ENCODE results near the gene TRABD2A.

TRABD2A gene

DNA sequence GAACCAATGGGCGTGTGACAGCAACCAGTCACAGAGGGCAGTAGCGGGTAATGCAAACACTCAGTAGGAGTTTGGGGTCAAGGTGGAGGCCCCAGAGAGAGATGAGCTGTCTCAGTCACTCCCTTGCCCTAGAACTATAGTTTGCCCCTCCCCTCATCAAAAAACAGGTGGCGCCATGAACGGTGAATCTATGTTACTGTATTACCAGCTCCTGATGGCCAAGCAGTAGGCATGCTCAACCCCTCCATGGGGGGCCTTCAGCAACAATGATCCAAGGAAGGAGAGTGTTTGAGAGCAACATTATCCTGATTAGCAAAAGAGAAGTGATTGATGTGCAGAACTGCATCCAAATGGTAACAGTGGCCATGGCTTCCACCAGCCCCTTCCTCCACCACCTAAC is 30.4 kb downstream of the TRABD2A start:
- DNase-seq (ENCODE audit: low read depth in 2 of 2), result no peak

DNA sequence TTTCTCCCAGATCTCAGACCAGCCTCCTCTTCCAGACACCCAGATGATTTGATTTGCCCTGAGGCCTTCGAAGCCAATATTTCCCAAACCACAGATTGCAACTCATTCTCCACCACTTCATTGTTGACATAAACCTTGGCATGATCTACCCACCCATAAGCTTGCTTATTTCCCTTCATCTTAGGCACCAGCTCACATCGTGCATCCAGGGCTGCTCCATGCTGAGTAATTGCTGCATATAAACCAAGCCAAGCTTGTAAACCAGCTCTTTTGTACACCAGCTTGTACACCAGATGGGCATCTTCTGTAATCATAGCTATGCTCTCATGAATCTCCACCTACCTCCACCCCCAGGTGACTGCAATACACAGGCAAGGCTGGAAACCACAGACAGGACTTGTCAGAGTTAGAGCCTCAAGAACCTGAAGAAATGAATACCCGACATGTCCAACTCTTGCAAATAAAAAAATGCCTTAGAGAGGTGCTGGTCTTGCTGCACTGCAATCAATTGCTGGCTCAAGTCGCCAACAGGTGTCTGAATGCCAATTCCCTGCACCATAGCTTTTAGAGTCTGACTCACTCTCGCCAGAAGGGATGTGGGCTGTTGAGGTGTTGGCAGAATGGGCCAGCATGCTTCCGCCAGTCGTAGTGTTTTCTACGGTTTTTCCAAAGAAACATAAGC is 31.5 kb downstream of the TRABD2A start:
- DNase-seq (ENCODE audit: low read depth in 2 of 2), result peak in 1 of 2 donors; percentile 50

DNA sequence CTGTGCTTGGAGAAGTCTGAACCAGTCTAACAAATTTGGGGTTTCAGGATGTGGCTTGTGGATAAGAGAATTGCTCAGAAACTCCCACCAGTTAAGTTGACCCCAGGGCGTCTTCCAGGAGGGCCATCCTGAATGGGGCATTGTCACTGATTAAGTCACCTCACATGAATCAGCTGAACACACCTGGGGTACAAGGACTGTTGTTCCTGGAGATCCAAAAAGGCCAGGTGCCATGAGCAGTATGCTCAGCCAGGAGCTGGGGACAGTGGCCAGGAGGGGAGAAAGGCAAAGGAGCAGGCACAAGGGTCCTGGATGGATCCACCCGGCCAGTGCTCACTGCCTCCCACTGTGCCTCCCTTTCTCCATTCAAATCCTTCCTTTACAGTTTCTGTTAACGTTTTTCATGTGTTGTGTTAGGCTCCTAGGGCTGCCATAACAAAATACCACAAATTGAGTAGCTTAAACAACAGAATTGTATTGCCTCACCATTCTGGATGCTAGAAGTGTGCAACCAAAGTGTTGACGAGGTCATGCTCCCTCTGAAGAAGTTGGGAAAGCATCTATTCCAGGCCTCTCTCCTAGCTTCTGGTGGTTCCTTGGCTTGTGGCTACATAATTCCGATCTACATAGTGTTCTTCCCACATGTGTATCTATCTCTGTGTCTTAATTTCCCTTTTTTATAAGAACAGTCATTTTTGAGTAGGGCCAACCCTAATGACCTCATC is 33.4 kb downstream of the TRABD2A start:
- no peak for DNase-seq (ENCODE audit: low read depth in 2 of 2)

DNA sequence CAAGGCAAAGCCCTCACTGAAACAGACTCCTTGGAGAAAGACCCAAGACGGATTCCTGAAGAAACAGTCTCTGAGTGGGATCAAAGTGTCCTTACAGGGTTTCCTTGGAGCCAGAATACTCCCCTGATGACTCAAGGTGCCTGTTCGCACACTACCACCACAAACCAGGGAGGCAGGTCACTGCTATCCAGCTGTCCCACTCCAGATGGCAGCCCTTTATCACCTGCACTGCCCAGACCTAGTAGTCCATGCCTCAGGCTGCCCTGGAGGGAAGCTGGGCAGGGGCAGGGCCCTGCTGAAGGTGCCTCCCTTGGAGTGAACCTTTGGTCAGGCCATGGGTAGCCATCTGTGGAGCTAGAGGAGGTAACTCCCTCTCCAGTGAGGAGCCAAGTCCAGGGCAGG is 34.1 kb downstream of the TRABD2A start:
- DNase-seq (ENCODE audit: low read depth in 2 of 2), result no peak

DNA sequence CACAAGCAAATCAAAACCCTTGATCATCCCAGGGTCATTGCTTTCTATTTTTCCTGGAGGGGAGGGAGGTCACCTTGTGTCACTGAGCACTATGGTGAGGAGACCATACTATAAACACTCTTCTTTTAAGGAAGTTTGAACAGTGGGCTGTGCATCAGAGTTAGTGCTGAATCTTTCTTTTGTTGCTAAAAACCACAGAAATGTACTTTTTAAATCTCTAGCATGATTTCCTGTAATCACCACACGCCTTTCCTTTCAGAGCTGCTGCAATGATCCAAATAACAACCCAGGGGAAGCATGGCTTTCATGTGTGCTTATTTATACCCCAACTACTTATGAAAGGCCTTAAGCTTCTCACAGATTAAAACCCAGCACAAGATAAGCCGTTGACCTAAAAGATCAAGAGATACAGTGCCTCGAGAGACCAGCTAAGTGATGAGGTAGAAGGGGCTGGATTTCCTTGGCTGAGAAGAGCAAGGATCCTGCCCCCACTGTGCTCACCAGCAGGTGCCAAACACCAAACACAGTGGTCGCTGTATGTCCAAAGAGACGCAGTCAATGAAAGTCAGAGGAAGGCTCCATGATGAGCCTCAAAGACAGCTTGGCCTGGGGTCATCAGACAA is 34.7 kb downstream of the TRABD2A start:
- no peak for DNase-seq (ENCODE audit: low read depth in 2 of 2)

DNA sequence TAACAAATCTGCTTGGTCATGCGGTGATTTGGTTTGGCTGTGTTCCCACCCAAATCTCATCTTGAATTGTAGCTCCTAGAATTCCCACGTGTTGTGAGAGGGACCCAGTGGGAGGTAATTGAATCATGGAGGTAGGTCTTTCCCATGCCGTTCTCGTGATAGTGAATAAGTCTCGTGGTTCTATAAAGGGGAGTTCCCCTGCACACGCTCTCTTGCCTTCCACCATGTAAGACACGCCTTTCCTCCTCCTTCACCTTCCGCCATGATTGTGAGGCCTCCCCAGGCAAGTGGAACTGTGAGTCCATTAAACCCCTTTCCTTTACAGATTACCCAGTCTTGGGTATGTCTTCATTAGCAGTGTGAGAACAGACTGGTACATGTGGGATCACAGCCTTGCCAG is 36.7 kb downstream of the TRABD2A start:
- no peak for DNase-seq (ENCODE audit: low read depth in 2 of 2)

DNA sequence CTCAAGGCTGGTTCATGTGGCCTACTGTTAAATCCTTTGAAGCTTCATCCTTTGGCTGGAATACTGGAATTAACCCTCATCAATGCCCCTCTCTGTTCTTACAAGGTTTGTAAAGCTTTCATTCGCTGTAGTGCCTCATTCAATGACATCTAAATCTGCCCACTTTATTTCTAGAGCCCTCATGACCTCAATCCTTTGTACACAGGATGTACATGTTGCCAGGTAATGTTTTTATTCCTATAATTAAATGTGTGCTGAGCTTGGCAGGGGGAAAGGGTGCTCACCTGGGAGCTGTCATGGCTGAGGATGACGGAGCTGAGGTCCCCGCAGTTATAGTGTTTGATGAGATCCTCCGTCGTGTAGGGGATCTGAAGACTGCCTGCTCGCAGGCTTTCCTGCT is 39.3 kb downstream of the TRABD2A start:
- DNase-seq (ENCODE audit: low read depth in 2 of 2), result no peak

DNA sequence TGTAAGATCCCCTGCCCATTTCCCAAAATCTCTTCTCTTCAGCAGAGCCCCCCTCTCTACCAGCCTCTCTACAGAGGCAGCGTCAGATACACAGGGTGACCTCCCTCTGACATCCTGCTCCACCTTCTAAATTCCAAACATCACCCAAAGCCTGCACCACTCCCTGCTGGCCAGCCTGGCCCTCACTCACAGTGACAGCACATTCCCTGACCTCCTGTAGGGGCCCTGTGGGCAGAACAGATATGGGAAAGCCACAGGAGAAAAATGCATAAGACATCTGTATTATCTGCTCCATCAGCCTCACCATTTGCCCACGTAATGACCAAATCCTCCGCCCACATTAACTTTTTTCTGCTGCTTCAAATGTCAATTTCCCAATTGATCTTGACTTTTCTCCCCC is 40.6 kb downstream of the TRABD2A start:
- DNase-seq (ENCODE audit: low read depth in 2 of 2), result no peak

DNA sequence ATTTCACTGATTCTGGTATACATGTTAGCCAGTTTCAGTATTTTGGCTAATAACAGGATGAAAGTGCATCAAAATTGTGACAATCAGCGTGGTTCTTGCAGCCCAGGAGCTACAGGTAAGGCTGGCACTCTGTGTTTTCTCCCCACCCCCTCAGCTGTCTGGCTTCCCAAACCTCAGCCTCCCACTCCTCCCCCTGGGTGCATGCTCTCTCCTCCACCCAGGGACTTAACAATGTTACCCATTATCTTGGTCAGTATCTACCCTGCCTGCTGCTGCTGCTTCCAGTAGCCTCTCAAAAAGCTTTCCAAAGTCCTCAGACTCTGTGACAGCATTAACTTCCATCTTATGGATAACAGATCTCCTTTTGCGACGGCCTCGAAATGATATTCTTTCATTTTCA is 41.0 kb downstream of the TRABD2A start:
- DNase-seq (ENCODE audit: low read depth in 2 of 2), result no peak

DNA sequence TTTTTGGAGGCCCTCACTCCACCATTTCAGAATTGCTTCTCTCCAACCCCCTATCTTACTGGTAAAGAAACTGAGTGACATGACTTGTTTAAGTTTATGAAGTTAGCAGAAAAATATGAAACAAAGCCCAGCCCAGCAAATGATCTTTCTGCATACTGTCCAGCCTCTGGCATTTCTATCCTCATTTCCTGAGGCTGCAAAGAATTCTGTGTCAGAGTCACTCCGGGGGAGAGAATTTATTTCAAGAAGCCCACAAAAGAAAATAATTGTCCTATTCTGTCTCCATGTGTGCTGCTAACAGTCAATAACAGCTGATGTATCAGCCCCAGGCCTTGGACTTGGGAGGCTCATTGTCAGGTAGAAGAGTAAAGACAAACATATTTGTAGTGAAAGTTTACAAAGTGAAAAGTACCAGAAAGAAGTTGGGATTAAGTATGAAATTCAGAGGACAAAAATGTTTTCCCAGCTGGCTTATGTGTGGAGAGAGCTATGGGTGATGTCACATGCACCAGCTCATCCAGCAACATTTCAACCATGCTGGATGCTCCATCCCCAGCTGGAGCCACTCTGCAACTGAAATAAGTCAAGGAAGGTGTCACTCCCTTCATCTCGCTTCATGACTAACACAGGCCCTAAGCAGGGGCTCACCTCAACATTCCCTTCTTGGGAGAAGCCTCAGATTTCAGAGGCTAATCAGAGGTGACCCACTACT is 42.3 kb downstream of the TRABD2A start:
- DNase-seq (ENCODE audit: low read depth in 2 of 2), result no peak

DNA sequence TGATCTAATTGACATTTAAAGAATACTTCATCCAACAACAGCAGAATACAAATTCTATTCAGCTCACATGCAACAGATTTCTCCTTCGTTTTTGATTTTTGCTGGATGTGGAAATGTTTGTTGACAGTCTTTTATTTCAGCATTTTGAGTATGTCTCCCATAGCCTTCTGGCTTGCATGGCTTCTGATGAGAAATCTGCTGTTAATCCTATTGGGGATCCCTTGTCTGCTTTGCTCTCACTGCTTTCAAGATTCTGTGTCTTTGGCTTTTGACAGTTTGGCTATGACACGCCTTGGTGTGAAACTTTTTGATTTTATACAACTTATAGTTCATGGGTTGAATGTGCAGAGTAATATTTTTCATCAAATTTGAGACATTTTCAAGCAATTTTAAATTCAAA is 44.7 kb downstream of the TRABD2A start:
- DNase-seq (ENCODE audit: low read depth in 2 of 2), result no peak

DNA sequence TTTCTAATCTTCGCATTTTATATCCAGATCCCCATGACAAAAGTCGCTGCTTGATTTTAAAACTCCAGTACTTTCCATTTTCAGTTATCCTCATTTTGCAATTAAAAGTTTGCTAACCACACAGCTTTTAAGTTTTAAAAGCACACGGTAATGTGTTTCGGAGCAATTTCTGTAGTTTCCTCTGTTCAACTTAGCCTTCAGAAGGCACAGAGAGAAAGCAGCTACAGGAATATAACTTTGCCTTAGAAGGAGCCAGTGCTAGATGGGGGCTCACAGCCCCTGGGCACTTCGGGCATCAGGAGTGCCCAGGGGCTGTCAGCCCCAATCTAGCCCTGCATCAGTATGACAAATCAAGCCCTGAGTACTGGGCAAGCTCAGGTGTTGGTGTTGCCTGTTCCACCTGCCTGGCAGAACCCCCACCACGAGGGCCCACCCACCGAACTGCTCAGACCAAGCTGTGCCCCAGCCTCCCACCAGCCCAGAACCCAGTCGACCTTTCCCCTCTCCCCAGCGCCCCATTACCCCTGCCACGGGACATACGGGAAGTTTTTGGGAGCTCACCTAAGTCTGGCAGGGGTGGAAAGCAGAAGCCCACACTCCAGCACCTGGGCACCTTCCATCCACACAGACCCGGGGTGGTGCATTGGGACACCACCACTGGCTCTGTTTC is 47.3 kb downstream of the TRABD2A start:
- DNase-seq (ENCODE audit: low read depth in 2 of 2), result no peak

DNA sequence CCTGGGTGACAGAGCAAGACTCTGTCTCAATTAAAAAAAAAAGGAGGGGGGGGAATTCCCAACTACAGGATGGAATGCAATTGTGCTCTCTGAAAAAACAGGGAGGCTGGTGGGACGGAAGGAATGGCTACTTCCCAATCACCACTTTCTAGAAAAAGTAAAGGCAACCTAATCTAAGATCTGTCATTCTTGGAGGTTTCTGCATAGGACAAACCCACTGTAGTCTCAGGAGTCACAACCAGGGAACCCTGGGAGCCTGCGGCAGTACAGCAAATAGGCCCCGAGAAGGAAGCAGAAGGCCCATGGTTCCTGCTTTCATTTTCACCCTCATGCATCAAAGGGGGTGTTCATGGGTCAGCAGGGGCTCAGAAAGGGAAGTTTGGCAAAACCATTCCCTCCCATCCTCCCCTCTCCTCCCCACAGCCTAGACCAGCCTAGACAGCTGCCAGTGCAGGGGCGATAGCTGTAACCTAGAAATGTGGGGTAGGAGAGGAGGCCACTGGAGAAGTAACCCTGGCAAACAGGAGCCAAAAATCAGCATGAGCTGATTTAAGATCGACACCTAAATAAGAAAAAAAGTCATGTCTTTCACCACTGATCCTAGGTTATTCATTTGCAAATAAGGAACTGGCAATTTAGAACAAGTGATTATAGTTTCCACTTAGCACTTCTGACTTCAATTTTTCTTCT is 48.0 kb downstream of the TRABD2A start:
- no peak for DNase-seq (ENCODE audit: low read depth in 2 of 2)

DNA sequence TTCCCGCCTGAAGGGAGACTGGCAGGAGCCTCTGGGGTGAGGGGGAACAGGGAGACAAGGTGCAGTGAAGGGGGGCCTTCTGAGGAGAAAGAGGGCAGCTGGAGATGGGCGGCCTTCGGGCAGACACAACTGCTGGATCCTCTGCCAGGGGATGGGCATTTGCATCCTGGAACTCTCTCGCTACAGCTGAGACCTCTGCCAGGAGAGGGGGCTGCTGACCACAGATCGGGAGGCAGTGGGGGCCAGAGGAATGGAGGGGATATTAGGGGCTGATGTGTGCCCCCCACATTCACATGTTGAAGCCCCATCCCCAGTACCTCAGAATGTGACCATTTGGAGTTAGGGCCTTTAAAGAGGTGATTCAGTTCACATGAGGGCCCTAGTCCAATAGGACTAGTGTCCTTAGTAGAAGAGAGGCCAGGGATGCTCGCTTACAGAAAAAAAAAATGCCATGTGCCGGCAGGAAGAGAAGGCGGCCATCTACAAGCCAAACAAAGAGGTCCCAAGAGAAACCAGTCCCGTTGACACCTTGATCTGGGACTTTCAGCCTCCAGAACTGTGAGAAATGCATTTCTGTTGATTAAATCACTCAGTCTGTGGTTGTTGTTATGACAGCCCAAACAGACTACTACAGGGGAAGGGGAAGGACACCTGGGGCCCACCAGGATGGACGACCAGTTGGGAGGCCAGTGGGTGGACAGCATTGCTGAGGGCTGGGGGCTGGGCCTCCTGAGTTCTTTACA is 50.0 kb downstream of the TRABD2A start:
- DNase-seq (ENCODE audit: low read depth in 2 of 2), result no peak

DNA sequence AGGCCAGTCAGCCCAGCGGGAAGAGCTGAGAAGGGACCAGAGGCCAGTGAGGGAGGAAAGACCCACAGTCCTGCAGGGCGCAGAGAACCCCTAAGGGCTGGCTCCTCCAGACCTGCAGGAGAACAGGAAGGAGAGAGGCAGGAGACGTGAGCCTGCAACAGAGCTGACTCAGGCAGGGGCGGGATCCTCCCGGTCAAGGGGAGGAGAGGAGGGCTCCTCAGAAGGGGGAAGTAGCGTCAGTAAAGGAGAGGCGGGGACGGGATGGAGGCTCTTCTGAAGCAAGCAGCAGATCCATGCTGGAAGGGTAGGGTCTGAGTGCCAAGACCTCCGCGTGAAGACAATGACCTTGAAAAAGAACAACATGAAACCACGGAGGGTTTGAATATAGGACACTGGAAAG is 50.8 kb downstream of the TRABD2A start:
- no peak for DNase-seq (ENCODE audit: low read depth in 2 of 2)

DNA sequence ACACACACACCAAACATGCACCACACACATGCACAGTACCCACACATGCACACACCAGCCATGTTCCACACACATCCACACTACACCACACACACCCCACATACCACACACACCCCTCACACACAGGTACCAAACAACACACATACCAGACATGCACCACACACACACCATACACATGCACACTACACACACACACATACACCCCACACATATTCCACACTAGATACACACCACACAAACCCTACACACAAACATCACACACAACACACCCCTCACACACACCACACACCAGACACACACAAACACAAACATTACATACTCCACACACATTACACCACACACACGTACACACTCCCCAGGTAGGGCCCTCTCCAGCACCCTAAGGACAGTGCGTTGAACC is 51.2 kb downstream of the TRABD2A start:
- DNase-seq (ENCODE audit: low read depth in 2 of 2), result no peak

DNA sequence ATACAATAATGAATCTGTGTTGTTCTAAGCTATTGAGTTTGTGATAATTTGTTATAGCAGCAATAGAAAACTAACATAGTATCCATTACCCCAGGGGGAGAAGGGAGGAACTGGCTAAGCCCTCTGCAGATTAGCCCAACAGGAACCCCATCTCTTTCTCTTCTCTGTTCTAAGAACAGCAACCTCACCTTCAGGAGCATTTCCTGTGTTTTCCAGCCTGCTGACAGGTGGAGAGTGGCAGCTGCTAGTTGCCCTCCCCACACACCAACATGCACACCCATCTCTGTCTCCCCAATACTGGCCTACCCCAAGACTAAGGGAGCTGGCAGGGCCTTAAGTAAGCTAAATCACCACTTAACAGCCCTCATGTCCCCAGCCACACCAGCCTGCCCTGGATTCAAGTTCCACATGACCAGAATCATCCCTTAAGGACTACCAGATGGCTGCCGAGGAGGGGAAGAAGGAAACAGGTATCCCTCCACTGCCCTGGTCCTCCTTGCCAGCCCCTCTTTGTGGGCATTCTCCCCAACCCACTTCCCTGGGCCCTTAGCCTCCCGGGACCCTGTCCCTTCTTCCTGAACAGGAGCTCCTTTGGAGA is 52.8 kb downstream of the TRABD2A start:
- DNase-seq (ENCODE audit: low read depth in 2 of 2), result no peak

DNA sequence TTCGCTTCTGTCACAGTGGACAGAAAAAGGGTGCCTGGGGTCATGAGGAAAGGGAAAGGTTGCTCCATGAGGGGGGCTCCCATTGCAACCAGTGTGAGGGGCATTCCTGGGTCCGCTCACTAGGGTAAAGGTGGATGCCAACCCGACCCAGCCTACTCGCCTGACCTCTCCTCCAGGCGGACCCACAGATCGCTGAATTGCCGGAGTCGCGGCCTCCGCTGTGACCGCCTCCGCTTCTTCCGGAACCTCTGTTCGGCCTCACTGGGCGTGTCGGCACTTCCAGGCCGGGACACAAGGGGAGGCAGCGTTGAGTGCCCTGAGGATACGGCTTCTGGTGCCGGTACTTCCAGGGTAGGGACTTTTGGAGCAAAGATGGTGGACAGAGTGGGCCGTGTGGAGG is 57.1 kb downstream of the TRABD2A start:
- DNase-seq (ENCODE audit: low read depth in 2 of 2), result no peak

DNA sequence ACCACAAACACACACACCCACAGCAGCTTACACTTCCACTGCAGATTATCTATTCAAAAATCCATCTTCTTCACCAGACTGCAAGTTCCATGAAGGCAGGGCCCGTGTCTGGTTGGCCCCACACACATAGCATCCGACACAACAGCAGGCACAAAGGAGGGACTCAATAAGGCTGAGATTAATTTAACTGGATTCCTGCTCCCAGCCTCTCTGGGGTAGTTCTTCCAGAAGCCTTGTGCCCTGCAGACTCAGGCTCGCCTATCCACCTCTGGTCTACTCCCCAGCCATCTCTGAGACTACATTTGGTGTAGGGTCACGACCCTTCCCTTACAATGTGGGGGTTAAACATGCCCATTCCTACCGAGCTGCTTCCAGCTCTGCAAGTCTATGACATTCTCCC is 57.7 kb downstream of the TRABD2A start:
- no peak for DNase-seq (ENCODE audit: low read depth in 2 of 2)

DNA sequence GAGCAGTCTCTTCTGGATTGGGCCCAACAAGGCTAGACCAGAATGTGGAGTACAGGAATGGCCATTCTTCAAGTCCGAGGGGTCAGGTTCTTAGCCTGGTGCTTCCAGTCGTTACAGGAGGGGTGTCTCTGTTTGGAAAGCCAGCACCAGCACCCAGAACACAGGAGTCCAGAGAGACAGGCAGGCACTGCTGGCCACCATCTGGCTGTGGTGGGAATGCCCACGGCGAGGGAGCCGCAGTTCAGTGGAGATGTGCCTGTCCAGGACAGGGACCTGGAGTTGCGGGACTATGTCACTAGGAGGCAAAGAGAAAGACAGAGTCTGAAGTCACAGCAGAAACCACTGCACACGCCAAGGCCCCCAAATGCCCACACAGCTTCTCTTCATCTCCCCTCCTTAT is 59.1 kb downstream of the TRABD2A start:
- DNase-seq (ENCODE audit: low read depth in 2 of 2), result no peak
